Ramos (cell line): ENCODE data around the gene CEP95.
"Not testable (repeated sequence)": the region's sequence is repeated elsewhere in the genome, so short reads cannot be mapped to it uniquely, and the experiment has no call there.

Source experiments
- in situ Hi-C: fragments of 300-500 bp; cut with MboI; formaldehyde crosslinking; loops from one replicate; pipeline ENCODE4 v1.14.3; 2022; ENCODE audit warnings: low sequenced_read_pairs; ENCODE audit not compliant: unreplicated experiment

Gene CEP95

DNA sequence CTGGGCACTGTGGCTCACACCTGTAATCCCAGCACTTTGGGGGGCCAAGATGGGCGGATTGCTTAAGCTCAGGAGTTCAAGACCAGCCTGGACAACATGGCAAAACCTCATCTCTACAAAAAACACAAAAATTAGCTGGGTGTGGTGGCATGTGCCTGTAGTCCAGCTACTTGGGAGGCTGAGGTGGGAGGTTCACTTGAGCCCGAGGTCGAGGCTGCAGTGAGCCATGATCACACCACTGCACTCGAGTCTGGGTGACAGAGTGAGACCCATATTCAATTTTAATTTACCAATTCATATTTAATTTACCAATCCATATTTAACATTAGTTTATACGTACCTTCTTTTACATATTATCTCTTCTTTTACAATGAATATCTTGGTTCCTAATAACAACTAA is 11.5 kb upstream of the CEP95 start:
- in situ Hi-C loops = not testable (repeated sequence)

DNA sequence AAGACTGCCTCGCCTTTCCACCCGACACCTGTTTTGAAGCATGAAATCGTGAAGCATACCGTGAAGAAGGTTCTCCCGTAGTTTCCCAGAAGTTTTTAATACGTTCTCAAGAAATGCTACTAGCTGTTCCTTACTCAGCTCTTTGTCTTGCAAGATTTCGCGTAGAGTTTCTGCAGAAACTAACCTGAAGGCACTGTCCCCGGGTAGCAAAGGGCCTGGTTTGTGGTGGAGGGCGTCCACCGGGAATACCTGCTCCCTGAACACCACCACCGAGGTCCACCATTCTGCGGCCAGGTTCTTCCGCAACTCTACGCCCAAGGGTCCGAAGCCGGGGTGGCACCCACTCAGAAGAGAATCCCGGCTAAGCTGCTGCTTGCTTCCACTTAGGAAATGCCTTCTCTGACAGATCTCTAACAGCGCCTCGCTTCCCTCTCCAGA is 10.4 kb upstream of the CEP95 start:
- in situ Hi-C loops = no loop called here

DNA sequence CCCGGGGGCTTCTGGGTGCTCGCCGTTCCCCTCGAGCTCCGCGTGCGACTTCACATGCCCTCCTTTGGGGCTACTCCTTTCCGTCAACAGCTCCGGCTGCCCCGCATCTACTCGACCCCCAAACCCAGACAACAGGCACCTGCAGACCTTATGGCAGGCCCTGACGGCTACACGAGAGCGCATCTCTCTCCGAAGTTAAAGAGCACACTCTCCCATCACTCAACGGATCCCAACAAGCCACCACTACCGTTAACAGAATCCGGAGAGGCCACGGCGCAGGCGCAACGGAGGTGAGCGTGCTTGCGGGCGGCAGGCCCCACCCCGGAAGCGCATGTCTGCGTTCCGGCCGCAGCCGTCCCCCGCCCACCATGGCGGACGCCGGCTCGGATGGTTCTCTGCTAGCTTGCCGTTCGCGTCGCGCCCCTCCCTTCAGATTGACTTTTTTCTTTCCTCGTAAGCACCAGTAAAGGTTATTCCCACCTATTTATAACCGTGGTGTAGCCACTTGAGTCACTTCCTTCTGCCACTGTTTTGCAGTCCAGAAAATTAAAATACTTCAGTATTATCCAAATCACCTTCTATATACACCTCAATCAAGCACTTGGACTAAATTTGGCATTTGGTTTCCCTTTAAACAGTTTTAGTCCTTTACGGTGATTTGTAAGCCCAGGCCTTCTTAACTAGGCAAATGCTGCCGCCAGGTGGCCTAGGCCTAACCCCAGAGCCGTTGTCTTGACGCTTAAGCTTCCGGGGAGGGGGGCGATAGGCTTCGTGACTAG is 9.8 kb upstream of the CEP95 start, which contains the start of gene POLG2:
POLG2 (minus strand) TSS at position 269 of the 779 bp plus-strand sequence; CDS start at position 183, 86 bp downstream.
- in situ Hi-C loops = no loop called here

DNA sequence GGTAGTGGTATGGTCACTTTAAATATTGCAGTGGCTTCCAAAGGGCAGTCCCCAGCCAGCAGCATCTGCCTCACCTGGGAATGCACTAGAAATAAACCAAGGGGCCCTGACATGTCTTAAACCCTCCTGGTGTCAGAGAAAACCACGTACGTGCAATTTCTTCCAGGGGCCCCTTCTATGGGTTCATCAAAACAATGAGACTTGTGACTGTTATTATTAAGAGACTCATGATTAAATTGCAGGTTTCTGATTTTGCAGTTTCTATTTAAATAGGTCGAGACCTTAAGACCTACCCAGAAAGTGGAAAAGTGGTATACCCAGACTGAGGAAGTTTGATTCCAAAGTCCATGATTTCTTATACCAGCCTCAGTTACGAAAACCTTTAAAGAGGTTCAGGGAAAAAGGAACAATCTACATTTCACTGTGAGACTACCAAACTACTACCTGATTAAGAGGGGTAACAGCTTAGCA is 9.2 kb upstream of the CEP95 start:
- in situ Hi-C loops = no loop called here

DNA sequence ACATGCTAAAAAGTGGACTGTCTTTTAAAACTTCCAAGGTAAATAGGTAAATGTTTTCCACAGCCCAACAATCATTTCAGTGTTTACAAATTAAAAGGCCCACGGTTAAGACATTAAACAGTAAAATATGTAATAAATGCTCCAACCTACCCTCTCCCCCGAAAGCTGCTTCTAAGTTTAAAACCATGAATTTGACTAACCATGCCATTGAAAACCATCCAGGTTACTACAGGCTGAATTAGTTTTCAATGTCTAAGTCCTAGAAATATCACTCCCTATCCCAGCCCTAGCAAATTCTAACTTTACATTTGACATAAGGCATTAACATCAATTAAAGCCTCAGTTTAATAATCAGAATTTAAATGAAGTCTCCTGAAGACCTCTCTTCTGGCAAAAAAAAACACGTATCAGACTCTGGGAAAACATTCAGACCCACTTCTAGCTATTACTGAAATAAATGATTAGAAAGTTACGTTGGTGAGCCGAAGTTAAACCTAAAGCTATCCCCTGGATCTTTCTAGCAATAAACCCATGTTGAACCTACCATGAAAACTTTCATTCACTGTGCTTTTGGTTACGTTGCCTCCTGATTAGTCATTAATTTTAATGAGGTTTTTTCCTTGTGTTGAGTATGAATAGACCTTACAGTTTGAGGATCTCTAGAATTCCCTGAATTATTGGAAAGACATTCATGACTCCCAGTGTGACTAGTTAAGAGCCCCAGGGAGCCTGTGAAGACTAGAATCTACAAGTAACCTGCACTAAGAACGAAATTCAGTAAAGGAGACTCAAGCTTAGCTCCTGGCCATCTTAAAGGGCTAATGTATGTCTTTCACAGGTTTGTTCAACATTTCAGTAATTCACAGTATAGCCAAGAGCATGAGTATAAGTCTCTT is 8.2 kb upstream of the CEP95 start:
- in situ Hi-C loops = no loop called here

DNA sequence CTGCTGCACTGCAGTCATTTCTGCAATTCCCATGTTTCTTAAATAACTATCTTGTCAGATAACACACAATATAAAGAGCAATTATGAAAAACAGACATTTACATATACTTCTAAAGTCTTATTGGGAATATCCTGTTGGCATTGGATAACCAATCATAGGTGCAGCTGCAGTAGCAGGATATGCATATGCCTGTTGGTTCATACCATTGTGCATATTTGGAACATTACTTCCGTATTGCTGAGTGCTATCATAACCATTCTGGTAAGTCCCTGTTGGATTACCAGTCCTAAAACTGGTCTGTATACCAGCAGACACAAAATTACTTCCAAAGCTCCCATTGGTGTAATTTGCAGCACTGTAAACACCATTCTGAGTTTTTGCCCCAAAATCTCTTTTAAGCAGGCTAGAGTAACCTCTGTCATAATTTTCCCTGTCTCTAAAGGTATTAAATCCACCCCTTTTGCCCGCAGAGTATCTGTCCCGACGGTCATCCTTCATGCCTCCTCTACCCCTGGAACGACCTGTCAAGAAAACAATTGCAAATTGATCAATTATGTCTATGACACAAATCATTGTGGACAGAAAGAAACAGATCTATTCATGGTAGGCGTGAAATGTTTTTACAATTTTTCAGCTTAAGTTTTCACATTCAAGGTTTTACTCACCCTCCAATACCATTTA is 6.8 kb upstream of the CEP95 start:
- in situ Hi-C loops = no loop called here

DNA sequence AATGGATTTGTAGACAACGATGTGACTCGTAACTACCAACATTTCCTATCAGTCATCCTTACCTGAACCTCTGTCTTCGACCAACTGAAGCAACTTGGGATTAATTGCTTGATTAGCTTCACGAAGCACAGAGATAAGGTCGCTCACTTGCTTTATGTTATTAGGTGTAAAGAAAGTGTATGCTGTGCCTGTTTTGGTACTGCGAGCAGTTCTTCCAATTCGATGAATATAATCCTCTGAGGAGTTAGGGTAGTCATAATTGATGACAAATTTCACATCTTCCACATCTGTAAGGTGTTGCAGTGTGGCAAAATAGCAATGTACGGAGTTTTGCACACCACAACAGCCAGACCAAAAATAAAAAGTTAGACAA is 6.3 kb upstream of the CEP95 start:
- in situ Hi-C loops = no loop called here

DNA sequence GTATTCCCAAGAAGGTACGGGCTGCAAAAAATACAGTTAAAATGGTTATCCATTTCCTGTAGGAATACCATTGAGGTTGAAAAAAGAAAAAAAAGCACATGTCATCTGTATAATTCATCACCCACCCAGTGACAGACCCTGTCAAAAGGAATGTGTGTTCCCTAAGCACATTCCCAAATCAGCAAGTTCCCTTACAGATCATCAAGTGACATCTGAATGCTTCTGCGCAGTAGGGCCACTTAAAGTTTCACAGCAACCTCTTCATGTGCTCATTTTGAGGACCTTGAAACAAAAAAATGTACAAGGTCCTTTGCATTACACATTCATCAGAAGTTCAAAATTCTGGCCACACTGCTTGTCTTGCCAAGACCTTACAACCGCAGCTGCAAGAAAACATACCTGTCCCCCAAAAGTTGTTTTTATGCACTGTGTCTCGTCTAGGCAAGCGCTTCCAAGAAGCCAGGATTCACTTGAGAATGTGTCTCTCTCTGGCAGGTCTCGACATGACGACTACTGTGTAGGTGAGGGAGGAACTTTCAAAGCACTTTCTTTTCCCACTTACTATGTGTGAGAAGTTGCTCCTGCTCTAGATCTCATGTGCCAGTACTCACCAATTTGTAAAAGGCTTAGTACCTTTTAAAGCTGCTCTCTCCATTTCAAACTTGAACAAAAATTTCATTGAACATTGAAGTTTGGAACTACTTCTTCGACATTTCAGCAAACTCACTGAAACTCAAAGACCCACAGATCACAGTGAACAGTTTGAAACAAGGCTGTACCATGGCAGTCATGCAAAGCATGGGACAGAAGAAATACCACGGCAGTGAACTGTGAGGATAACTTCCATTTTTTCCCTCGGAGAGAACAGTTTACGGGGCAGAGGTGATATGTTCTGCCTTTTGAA is 5.7 kb upstream of the CEP95 start:
- in situ Hi-C loops = no loop called here

DNA sequence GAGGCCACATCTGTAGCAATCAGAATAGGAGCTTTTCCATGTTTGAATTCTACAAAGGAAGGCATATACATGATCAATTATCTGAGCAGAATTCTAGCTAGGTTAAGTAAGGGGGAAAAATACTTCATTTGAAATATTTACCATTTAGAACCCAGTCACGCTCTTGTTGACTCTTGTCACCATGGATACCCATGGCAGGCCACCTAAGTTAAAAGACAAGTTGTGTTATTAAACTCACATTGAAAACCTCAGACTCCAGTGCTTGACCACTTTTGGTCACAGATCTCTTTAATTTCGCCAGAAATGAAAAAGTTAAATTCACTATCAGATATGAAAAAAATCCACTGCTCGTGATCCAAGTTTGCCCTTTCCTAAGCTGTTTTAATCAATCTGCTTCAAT is 4.8 kb upstream of the CEP95 start:
- in situ Hi-C loops = no loop called here

DNA sequence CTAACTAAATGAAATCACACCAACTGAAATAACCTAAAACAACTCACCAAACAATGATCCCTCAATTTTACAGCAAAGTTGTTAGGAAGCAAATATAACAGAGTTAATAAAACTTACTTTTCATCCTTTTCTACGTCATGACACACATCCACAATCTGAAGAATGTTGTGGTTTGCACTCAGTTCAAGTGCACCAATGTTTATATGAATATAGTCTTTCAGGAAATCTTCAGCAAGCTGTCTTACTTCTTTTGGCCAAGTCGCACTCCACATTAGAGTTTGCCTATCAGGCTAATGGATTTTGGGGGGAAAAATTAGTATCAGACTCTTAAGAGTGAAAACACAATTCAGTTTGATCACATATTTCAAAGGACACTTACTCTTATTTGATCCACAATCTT is 4.0 kb upstream of the CEP95 start:
- in situ Hi-C loops = no loop called here

DNA sequence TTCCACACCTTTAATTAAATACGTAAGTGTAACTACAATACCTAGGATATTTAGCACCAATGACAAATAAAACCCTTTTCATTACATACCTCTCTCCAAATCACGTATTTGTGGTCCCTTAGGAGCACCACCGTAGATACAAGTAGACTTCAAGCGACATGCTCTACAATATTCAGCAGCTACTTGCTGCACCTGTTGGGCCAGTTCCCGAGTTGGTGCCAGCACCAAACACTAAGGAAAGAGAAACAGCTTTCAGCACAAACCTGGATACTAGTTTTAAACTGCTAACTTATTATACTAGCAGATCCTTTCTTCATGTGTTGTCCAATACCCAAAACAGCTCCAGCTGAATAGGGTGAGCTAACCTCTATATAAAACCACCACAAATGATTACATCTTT is 3.4 kb upstream of the CEP95 start:
- in situ Hi-C loops = no loop called here

DNA sequence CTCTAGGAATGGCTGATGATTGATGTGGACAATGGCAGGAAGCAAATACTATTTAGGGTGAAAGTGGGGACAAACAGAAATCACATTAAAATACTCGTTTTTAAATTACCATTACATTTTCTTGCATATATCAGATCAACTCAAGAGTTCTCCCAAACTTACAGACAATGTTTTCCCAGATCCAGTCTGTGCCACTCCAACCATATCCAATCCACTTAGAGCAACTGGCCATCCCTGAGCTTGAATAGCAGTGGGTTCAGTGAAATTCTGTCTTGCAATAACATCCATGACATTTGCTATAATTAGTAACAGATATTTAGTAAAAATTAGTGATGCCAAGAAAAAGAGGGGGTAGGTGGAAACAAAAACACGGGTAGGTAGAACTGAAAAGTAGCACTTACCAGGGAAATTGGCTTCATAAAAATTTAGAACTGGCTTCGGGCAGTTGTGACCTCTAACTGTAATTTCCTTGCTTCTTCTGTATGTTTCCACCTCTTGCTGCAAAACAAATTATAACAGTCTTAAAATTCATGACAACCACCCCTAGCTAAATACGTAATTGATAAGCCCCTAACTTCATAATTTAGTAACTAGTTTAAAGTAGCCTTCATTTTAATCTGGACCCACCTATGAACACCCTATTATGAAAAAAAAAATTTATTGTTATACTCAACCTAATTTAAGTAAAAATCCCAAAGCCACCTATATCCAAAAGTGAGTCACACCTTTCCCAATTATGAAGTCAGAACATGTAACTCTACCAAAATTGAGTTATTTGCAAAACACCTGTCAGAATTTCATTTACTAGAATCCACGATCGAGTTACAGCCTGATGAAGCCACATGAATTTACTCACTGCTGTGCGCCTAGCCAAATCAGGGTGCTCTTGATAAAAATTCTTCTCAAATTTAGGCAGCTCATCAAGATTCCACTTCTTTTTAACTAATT is 2.7 kb upstream of the CEP95 start:
- in situ Hi-C loops = no loop called here

DNA sequence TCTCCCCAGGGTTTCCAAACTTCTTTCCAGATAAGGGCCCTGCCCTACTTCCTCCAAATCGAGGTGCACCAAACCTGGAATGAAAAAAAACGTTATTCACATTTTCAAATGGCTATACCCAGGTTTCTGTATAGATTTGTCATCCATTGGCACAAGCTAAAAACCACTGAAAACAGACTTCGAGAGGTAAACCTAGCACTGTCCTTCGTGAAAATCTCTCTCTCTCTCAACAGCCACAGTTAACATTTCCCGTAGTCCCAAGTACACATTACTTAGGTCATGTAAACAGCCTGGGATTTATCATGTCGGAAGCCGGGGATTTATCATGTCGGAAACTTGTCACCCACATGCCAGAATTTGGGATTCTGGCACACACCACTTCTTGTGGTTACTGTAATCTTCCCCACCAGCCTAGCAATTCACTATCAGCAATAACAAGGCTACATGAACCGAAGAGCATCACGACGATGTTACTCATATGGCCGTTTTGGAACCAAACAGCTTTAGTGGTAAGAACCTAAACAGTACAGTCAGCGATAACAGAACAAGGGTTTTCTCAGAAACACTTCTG is 1.9 kb upstream of the CEP95 start:
- in situ Hi-C loops = no loop called here

DNA sequence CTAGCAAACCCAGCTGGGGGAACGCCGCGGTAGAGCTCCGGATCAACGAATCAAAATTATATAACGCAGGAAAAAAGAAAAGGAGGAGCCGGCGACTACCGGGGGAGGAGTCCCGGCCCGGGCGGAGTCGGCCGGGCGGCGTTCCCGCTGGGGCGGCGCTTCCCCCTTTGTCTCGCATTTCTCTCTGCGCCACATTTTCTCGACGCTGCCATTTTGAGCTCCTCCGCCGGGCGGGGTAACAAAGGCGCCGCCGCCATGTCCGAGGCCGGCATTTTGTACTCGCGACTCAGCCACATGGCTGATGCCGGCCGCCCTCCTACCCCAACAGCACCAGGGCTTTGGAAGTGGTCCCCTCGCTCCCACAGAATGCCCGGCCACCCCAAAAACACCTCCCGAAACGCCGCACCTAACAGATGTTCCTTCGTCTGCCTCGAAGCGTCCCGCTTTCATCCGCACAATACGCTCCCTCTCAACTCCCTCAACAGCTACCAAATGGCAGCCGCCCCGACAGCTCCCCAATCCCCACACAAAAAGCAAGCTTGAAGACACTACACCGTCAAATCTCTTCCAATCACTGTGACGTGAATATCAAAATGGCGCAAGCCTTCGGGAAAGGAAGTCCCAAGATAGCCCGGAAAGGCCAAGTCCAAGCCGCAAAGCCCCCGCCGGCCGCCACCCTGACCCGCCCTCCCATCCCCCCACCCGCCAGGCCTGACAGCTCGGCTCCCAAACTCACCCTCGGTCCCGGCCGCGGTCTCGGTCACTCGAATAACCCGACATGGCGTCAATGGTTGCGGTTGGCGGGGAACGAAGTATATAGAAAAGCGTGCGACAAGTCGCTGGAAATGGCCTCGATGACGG is 1.2 kb upstream of the CEP95 start:
- in situ Hi-C loops = no loop called here

DNA sequence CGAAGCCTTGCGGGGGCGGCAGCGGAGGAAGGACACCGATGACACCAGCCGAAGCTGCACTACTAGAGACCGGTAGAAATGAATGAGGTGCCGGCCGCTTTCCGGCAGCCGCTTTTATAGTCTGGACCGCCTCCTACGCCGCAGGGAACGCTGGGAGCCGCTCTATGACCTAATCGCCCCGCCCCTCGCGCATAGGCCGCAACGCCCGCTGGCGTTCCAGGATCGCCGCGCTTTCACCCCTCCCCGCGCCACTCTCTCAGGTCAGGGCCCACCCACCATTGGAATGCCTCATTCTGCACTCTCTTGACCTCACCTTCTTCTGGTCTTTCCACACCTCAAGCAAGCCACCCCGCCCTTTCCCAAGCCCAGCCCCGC is 589 bp upstream of the CEP95 start, which contains the start of gene DDX5:
DDX5 (minus strand) TSS at position 89 of the 375 bp plus-strand sequence. CDS start 170 bp downstream, outside the sequence.
- in situ Hi-C loops = no loop called here

DNA sequence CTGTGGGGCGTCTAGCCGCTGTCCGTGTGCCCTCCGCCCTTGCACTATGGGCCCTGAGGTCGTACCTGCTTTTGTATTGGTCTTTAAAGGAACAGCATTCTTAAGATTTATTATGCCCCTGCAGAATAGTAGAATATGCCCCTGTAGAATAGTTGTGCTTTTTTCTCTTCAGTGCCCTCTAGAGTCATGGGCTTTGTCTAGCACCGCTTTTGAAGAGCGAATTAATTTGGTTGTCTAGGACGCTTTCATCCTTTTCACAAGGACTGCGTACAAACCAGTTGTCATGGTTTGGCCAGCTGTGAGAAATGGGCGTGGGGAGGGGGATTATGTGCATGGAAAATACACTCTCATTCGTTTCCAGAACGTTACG is 621 bp downstream of the CEP95 start:
- in situ Hi-C loops = no loop called here

DNA sequence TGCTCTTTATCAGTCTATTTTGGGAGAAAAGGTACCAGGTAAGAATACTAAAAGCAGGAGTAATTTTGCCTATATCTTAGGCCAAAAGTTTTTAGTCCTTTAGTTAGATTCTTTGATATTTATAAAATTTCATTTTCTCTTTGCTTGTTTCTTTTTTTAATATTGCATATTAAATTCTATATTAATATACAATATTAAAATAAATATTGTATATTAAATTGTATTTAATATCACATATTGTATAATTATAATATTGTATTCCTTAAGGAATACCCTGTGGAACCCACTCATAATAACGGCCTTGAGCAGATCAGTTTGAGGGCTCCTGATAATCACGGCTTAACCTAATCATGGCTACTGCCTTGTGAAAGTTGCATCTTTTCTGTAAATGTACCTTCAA is 1.9 kb downstream of the CEP95 start:
- in situ Hi-C loops = no loop called here
